ENCODE results near the gene GOLGA6L25.
"Not testable (repeated sequence)": the region's sequence is repeated elsewhere in the genome, so short reads cannot be mapped to it uniquely, and the experiment has no call there.

Gene GOLGA6L25, protein sequence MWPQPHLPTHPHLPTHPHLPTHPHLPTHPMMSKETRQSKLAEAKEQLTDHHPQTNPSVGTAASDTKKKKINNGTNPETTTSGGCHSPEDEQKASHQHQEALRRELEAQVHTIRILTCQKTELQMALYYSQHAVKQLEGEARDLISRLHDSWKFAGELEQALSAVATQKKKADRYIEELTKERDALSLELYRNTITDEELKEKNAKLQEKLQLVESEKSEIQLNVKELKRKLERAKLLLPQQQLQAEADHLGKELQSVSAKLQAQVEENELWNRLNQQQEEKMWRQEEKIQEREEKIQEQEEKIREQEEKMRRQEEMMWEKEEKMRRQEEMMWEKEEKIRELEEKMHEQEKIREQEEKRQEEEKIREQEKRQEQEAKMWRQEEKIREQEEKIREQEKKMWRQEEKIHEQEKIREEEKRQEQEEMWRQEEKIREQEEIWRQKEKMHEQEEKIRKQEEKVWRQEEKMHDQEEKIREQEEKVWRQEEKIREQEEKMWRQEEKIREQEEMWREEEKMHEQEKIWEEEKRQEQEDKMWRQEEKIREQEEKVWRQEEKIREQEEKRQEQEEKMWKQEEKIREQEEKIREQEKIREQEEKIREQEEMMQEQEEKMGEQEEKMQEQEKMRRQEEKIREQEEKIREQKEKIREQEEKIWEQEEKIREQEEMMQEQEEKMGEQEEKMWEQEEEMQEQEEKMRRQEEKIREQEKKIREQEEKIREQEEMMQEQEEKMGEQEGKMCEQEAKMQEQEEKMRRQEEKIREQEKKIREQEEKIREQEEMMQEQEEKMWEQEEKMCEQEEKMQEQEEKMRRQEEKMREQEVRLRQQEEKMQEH

DNA sequence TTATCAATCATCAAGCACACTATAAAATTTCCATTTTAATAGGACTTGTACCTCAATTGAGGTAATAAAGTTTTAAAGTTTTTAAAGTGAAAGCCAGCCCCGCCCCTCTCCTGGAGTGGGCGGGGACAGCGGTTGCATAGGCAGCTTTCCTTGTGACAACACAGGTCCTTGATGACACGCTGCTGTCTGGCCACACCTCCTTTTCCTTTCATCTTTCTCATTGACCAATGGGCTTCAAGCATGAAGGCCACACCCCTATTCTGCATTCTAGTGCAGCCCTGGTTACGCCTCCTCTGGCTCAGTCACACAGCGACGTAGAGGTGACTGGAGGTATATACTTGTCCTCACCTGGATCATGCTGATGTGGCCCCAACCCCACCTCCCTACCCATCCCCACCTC is at the start of gene GOLGA6L25:
Gene GOLGA6L25 (plus strand): TSS at position 301 of the 400 bp plus-strand sequence. CDS start 61 bp downstream, at position 362.
- not testable (repeated sequence) for DNase-seq

DNA sequence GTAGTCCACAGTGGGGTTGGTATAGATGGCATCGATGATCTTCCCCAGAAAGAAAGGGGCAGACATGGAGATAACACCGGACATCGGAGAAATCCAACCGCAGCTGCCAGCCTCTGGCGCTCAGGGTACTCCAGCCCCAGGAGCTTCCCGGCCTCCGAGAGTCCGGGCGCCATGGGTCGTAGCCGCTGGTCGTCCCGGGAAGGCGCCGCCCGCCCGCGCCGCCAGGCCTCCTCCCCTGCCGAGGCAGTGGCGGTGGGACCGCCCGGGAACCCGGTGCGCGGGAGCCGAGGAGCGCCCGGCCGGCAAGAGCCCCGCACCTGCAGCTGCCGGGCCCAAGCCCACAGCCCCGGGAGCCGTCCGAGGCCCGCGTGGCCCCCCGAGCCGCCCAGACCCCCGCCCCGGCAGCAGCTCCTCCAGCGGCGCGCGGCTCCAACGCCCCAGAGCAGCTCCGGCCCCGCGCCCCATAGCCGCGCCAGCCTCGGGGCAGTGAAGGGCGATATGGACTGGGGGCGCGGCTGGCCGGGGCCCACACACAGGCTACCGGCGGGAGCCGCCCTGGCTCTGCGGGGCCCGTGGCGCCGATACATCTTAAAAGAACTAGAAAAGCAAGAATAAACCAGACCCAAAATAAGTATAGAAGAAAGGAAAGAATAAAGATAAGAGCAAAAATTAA is 45.0 kb upstream of the GOLGA6L25 start:
- DNase-seq: not testable (repeated sequence)

DNA sequence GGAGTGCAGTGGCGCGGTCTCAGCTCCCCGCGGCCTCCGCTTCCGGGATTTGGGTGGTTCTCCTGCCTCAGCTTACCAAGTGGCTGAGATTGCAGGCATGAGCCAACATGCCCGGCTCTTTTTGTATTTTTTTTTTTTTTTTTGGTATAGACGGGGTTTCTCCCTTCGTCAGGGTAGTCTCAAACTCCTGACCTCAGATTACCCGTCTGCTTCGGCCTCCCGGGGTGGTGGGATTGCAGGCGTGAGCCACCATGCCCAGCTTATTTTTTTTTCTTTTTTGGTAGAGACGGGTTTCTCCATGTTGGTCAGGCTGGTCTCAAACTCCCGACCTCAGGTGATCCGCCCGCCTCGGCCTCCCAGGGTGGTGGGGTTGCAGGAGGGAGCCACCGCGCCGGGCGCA is 39.2 kb upstream of the GOLGA6L25 start:
- not testable (repeated sequence) for DNase-seq

DNA sequence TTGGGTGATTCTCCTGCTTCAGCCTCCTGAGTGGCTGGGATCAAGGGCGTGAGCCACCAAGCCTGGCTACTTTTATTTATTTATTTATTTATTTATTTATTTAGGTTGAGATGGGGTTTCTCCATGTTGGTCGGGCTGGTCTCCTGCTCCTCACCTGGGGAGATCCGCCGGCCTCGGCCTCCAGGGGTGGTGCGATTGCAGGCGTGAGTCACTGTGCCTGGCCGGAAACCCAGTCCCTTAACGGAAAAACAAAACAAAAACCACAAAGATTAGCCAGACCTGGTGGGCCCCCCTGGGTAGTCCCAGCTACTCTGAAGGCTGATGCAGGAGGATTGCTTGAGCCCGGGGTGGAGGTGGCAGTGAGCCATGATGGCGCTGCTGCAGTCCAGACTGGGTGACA is 38.2 kb upstream of the GOLGA6L25 start:
- DNase-seq: not testable (repeated sequence)

DNA sequence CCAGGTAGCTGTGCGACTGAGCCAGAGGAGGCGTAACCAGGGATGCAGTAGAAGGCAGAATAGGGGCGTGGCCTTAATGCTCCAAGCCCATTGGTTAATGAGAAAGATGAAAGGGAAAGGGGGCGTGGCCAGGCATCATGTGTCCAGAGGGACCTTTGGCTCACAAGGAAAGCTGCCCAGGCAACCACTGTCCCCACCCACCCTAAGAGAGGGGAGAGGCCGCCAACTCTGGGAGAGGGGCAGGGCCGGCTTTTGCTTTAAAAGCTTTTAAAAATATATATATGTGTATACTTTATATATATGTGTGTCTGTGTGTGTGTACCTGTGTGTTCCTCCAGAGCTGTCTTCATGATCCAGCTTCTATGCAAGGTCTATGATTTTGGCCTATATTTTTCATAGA is 20.4 kb upstream of the GOLGA6L25 start, which contains the start of gene GOLGA8G:
Gene GOLGA8G (minus strand): TSS at position 18 of the 400 bp plus-strand sequence. CDS start 62 bp downstream, outside the sequence.
- not testable (repeated sequence) for DNase-seq

DNA sequence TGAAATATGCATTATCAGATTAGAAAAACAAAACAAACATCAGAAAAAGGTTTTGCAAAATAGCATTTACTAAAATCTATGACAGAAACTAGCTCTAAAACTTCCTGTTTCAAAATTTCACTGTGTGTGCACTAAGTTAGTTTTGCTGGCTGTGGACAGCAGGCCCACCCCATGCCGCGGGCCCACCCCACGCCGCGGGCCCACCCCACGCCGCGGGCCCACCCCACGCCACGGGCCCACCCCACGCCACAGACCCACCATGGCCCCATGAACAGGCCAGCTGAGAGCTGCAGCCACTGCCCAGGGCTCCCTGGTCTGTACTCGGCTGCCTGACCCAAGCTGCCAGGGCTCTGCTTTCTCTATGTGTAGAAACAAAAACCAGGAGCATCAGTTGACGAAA is 20.0 kb downstream of the GOLGA6L25 start:
- not testable (repeated sequence) for DNase-seq

DNA sequence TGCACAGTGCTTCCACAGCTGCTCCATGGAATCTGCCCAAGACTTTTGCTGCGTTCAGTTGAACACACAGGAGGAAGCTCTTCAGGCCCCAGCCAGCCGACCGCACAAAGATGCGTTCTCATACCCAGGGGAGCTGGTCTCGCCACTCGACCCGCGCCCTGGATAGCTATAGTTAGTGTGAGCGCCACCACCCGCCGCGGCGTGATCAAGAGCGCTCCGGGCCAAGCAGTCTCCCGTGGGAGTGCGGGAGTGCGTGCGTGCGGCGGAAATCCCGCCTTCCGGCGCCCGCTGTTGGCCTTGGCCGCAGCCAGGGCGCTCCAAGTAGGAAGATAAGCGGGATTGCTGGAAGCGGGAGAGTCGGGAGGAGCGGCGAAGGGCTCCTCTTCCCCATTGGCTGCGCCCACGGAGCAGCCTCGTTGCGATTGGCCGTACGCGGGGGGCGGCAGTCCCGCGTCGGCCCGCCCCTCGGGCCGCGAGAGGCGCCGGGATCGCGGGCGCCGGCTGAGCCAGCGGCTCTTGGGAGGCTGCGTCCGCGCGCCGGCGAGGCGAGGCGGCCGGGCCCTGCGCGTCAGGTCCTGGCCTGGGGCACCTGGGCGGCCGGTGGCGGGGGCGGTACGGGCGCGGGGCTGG is 35.7 kb downstream of the GOLGA6L25 start:
- not testable (repeated sequence) for DNase-seq

DNA sequence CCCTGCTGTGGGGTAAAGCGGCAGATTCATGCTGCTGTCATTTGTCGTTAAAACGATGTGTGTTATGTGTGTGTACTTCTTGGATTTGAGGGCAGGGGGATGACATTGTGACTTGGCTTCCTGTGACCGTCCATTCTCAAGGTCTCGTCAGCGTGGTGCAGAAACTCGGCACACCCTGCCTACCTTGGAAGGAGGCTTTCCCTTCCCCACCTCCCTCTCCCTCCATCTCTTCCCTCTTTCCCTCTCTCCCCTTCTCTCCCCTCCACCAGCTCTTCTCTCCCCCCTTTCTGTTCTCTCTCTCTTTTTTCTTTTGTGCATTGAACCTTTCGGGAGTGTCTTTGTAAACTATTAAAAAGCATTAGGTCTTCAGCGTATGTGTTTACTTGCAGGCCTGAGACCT is 36.4 kb downstream of the GOLGA6L25 start:
- DNase-seq: not testable (repeated sequence)

DNA sequence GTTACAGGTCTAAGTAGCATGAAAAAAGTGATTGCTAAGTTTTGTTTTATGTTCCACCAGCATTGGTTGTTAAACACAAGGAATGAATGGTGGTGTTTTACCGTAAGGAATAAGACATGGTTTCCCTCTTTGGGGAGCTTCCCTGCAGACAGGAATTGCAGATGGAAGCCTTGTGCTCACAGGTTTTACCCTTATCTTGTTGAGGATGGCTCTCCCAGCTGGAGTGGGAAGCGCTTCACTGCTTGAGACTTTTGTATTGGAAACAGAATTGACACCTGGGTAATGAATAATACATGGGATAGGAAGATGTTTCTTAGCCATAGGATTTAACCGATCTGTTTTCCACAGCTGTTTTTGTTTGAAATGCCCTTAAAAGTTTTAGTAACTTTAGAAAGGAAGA is 39.0 kb downstream of the GOLGA6L25 start:
- not testable (repeated sequence) for DNase-seq

DNA sequence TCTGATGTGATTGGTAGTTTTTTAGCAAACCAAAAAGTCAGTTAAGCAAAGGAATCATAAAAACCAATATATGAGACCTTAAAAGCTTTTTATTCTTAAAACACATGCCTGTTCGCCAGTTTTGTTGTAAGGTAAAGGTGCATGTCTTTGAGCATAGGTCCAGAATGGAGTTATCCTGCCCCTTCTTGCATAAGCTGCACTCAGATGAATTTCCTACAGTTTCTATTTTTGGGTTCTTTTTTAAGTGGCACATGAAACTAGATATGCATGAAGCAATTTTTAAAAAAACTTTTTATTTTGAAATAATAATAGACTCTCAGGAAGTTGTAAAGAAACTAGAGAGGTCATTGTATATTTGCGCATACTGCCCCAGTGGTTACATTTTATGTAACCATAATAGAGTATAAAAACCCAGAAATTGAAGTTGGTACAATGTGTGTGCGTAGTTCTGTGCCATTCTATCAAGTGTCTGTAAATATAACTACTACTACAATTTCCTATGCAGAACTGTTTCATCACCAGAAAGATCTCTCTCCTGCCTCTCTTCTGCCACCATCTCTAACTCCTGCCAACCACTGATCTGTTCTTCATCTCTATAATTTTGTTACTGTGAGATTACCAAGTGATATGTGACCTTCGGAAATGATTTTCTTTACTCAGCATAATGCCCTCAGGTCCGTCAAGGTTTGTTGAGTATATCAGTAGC is 40.2 kb downstream of the GOLGA6L25 start:
- not testable (repeated sequence) for DNase-seq

DNA sequence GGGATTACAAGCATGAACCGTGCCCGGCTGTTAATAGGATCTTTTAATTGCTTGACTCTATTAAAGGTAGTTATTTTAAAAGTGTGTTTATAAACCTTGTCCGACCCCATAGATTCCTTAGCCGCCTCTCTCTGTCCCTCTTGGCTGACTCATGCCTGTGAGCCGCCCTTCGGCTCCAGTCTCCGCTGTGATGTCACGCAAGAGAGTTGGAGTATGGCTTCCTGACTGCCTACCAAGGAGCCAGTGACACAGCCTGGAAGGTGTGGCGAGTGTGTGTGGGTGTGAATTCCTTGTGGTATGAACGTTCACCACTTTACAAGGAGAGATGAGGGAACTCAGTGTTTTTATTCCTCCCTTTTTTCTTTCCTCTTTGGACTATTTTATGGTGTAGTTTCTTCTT is 44.1 kb downstream of the GOLGA6L25 start:
- DNase-seq: not testable (repeated sequence)

DNA sequence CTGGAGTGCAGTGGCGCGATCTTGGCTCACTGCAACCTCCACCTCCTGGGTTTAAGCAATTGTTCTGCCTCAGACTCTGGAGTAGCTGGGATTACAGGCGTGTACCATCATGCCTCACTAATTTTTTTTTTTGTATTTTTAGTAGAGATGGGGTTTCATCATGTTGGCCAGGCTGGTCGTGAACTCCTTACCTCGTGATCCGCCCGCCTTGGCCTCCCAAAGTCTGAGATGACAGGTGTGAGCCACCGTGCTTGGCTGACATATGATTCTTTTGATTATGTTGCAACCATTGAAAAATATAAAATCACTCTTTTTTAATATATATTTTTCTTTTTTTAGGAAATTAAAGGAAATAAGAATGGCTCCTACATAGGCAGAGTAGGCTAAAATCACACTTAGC is 44.8 kb downstream of the GOLGA6L25 start:
- DNase-seq: not testable (repeated sequence)

DNA sequence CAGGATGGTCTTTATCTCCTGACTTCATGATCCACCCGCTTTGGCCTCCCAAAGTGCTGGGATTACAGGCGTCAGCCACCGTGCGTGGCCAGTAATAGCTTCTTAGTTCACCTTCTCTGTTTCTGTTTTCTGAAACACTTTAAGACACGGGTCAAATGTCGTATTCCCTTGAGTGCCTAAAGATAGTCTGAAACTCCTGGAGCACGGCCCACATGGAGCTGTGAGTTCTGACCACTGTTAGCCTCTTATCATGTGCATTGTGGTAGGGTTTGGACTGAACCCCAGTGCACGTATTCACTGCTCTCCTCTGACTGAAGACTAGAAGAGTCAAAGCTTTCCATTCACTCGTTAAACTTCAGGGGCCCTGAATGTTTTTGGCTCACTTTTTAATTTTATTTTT is 48.8 kb downstream of the GOLGA6L25 start:
- not testable (repeated sequence) for DNase-seq

Measured in activated naive CD4-positive, alpha-beta T cell (primary cell).